NCI-H748 (cell line): ENCODE results near the gene COMP.

Experiments
- DNase-seq: peaks from one replicate; lab custom pipeline; 2025; ENCODE audit not compliant: unreplicated experiment; lab: John Stamatoyannopoulos, UW

COMP gene

DNA sequence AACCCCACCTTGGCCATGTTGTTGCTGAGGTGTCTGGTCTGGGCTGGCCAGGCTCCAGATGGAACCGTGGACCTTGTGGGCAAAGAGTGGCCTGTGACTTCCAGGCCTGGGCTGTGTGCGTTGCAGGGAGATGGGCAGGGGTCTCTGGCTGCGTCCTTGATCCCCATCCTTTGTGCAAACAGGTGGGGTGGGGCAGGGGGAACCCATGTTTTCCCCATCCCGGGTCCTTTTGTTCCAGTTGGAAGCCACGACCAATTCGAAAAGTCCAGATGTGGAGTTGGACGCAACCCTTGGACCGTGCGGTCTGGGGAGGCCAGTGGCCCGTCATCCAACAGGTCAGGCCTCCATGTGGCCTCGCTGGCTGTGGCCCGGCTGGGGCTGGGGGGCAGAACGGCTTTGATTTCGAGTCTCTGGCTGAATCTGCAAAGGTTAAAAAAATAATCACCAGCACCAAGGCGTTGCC is 13.1 kb upstream of the COMP start:
- no peak for DNase-seq

DNA sequence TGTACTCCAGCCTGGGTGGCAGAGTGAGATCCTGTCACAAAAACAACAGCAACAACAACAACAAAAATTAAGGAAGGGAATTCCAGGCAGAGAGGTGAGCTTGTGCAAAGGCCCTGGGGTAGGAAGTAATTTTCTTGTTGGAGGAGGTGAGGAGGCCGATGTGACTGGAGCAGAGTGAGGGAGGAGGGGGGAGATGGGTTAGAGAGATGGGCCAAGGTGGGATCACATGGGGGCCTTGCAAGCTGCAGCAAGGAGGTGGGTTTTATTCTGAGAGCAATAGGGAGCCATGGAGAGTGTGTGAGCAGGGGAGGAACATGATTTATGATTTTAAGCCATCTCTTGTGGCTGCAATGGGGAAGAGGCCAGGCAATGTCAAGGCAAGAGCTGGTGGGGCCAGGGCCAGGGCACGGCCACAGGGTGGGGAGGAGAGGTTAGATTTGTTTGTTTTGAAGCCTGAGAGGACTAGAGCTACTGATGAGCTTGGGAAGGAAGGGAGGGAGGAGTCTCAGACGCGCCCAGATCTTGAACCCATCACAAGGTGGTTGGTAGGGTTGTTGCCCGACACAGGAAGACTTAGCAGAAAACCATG is 12.5 kb upstream of the COMP start:
- DNase-seq, result no peak

DNA sequence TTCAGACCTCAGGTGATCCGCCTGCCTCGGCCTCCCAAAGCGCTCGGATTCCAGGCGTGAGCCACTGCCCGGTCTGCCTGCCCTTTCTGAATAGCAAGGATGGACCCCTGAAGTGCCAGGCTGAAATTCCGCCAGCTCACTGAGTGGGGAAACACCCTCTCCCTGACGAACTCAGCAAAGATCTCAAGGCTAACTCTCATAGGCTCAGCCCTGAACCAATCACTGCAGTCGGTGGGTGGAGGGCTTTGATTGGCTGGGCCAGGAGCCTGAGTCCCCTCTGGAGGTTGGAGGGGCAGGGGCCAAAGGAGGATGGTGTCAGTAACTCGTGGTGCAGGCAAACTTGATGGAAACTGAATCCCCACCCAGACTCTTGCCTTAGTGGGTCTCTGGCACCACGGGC is 11.2 kb upstream of the COMP start:
- DNase-seq, result peak; percentile 5

DNA sequence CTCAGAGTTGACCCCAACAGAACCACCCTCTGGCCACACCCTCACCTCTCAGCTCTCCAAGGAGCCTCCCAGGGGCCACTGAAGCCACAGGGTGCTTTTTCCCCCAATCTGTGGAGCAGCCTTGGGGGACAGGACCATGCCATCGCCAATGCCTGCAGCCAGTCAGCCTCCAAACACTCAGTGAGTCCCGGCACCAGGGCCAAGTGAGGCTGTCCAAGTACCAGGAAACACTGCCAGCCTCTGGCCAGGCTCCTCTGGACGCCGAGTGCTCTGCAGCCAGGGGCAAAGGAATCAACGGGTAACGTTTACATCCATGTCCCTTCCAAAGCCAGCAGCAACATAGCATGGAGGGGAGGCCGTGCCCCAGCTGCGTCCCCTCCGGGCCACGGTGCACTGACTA is 9.5 kb upstream of the COMP start:
- no peak for DNase-seq

DNA sequence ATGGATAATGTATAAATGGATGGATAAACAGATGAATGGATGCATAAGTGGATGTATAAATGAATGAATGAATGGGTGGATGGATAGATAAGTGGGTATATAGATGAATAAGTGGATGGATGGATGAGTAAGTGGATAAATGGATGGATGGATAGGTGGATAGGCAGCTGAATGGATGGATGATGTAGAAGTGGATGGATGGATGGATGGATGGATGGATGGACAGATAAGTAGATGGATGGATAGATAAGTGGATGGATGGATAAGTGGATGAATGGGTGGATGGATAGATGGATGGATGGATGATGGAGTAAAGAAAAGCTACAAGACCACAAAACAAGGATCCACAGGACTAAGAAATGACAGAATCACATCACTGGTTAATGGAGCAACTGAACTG is 9.0 kb upstream of the COMP start:
- DNase-seq, result no peak

DNA sequence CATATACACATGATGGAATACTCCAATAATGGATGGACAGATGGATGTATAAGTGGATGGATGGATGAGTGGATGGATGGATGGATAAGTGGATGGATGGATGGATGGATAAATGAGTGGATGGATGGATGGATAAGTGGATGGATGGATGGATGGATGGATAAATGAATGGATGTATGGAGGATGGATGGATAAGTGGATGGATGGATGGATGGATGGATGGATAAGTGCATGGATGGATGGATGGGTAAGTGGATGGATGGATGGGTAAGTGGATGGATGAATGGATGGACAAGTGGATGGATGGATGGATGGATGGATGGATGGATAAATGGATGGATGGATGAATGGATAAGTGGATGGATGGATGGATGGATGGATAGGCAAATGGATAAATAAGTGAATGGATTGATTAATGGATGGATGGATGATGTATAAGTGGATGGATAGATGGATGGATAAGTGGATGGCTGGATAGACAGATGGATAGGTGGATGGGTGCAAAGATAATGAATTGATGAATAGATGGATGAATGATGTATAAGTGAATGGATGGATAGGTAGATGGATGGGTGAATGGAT is 8.4 kb upstream of the COMP start:
- no peak for DNase-seq

DNA sequence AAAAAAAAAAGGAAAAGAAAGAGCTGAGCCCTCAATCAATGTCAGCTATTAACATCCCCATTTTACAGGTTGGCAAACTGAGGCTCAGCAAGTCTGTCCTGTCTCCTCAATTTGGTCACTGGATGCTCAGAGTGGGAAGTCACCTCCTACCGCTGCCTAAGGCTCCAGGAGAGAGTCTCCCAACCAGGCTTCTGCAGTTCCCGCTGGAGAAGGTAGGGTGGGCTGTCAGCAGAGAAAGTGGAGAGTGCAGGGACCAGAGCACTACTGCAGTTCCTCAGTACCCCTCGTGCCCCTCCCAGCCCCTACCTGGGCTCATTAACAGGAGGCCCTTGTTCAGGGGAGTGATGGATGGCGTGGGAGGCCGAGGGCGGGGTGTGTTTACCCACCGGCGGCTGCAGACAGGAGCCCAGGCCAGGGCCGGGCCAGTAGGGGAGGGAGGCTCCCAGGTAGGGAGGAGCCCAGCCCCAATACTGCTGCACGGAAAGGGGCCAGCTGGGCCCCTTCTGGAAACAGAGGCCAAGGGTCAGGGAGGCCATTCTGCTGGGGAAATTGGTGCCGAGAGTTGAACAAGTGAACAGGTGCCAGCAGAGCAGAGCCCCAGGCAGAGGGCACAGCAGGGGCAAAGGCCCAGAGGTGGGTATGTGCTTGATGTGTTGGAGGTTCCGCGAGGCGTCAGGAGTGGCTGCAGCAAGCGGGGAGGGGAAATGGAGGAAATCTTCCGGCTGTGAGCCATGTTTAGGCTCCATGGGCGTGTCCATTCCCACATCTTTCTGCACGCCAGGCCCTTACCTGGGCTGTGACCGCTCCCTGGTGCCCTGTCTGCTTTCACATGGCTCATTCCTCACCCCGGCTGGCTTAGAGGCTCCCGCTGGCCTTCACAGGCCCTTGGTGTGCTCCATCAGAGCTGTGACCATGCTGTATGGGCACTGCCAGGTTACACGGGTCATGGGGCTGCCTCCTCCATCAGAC is 7.6 kb upstream of the COMP start:
- peak; percentile 38 for DNase-seq

DNA sequence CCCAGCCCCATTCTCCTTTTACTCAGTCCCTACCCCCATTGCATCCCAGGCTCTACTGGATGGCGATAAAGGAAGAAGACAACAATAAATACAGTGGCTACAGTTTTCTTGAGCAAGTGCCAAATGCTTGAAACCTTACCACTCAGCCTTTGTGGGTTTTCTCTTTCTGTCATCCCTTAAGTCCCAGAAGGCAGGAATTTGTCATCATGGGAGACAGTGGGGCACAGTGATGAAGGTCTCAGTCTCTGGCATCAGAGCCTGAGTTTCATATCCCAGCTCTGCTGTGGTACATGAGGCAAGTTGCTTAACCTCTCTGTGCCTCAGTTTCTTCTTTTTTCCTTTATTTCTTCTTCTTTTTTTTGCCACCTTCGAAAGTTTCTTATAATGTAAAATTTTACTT is 5.1 kb upstream of the COMP start:
- no peak for DNase-seq

DNA sequence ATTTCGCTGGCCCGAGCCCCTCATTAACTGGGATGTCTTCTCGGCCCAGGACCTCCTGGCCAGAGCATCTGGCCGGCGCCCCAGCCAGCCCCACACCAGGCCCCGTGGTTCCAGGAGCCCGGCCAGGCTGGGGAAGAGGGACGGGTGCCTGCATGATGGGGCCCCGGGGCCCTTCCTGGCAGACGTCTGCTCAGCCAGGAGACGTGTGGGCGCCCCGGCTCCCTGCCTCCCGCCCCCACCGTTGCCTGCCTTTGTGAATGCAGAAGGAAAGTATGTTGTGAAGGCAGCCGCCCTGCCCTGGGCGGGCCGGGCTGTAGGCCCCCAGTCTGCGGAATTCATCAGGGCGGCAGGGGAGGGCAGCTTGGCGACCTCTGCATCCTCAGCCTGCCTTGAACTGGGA is 4.4 kb upstream of the COMP start:
- no peak for DNase-seq

DNA sequence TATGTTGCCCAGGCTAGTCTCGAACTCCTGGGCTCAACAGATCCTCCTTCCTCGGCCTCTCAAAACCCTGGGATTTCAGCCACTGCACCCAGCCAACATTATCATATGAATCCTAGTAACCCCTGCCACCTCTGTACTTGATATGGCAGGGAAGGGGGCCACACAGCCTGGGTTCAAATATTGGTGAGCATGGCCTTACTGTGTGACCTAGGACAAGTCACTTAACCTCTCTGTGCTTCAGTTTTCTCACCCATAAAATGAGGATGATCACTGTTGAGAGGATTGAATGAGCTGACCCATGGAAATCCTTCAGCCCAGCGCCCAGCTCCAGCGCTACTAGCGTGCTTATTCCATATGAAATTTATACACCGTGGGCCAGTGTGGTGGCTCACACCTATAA is 3.6 kb upstream of the COMP start:
- no peak for DNase-seq

DNA sequence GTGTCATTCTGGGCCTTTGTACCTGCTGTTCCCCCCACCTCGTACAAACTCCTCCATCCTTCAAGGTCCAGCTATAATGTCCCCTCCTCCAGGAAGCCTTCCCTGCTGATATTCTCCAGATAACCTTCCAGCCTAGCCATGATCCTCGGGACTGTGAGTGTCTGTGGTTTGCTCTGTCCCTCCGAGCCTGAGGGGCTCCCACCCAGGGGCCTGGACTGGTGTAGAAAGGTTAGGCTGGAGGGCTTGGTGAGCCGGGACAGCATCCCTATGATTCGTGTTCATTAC is 2.9 kb upstream of the COMP start:
- no peak for DNase-seq

DNA sequence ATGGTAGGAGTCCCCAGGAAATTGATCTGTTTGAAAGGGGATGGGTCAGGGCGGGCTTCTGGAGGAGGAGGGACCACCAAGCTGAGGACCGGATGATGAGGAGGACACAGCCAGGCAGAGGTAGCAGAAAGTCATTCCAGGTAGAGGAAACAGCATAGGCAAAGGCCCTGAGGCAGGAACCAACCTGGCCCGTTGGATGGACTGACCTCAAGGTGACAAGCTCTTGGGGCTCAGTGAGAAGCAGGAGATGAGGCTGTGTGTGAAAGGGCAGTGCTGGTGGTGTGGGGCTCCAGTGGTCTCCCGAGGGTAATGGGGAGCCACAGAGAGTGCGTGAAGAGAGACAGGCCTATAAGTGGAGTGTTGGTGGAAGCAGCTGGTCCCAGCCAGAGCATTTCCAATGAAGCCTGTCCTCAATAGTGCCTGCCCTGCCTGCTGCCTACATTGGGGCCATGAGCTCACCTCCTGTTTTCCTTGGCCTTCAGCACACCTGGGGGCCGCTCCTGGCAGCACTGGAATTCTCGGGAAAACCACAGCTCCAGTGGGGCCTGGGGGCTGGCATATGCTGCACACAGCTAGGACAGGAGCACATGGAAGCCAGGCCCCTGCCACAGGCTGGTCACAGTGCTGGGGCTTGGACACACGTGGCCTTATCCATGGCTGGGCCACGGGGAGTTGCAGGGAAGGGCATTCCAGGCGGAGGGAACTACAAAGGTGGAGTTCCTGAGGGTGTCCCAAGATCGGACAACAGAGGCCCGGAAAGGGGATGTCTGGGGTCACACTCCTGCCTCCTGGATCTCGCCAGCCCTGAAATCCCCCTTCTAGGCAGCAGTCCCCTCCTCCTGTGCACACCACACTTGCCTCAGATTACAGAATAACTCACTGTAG is 2.3 kb upstream of the COMP start:
- DNase-seq, result no peak

DNA sequence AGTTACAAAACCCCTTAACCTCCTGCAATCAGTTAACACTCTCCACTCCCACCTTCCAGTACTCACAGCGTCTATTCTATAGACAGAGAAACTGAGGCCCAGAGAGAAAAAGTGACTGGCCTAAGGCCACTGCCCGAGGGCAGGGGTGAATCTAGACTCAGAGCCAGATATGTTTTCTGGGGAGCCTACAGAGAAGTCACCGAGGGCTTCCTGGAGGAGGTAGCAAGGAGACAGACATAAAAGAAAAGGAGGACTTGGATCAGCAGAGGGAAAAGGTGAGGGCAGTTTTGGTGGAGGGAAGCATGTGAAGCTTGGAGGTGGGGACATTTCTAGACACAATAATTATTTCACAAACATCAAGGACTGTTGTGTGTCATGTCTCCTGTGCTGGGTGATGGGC is 1.6 kb upstream of the COMP start:
- DNase-seq, result no peak

DNA sequence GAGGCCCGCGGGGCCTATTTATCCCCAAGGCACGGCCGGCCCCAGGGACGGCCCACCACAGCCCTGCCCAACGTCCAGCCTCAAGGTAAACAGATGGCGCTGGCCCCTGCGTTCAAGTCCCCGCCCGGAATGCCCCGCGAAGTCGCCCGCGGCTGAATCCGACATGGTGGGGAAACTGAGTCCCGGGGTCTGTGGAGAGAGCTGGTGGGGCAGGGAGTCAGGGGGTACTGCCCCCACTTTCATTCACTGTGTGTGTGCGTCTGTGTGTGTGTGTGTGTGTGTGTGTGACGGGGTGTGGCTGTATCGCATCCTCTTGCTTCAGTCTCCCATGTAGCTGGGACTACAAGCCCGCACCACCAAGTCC is 192 bp upstream of the COMP start:
- DNase-seq, result no peak

DNA sequence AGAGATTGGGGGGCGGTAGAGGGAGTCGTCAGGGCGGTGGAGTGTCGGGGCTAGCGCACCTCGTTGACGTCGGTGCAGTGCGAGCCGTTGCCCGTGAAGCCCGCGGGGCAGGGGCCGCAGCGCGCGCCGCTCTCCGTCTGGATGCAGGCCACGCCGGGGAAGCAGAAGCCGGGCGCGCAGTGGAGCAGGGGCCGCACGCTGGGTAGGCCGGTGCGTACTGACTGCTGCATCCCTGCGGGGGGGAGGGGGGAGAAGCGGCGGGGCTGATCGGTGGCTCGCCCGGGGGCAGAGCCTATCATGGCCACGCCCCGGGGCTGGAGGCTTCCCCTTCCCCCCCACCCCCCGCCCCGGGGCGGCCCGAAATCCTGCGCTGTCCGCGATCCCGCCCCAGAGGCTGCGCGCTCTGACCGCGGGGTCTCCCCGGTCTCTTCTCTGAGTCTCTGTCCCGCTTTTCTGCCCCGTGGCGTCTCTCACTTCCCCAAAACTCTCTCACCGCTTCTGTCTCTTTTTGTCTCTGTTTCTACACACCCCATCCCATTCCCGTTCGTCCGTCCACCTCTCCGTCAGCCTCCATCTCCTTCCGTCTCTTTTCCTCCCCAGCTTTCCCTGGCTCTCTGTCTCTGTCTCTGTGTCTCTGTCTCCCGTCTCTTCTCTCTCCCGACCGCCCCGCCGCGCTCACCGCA is 1.1 kb downstream of the COMP start:
- peak; percentile 37 for DNase-seq

DNA sequence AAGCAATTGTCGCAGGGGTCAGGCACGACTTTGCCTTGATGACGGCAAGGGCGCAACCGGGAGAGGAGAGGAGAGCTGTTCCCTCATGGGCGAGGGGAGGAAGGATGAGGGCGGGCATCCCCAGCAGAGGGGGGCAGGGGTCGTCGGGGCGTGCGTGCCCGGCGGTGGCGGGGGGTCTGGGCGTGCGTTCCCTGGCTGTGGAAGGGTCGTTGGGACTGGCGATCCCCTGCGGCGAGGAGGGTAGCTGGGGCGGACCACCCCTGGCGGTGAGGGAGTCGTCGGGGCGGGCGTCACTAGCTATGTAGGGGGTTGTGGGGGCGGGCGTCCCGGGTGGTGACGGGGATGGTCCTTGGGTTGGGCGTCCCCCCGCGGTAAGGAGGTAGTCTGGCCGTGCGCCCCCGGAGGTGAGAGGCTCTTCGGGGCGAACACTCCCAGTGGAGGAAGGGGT is 1.7 kb downstream of the COMP start:
- peak; percentile 15 for DNase-seq

DNA sequence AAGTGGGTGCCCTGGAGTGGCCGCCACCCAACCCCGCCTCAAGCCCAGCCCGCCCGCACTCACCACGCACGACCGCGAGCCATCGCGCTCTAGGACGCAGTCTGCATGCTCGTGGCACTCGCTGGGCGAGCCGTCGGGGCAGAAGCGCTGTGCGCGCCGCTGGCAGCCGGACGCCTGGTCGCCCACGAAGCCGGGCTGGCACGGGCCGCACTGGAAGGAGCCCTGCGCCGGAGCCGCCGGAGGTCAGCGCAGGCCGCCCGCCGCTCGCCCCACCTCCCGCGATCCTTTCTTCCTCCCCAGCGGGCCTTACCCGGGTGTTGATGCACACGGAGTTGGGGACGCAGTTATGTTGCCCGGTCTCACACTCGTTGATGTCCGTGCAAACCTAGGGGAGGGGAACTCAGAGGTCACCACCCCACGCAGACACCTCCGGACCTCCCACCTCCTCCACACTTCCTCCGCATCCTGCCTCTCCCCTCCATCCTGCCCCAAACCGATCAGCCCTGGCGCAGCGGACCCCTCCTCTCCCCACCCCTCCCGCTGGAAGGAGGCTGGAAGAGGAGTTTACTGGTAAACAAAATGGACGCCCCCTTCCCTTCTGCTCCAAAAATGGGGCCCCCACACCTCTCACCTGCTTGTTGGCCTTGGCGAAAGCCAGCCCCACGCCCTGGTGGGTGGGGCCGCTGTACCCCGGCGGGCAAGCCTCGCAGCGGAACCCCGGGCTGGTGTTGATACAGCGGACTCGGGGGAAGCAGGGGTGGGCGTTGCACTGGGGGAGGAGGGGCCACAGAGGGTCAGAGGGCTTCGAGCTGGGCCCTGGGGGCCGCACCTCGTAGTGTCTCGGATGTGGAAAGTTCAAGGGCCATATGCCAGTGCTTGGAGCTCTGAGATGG is 2.3 kb downstream of the COMP start:
- DNase-seq, result no peak

DNA sequence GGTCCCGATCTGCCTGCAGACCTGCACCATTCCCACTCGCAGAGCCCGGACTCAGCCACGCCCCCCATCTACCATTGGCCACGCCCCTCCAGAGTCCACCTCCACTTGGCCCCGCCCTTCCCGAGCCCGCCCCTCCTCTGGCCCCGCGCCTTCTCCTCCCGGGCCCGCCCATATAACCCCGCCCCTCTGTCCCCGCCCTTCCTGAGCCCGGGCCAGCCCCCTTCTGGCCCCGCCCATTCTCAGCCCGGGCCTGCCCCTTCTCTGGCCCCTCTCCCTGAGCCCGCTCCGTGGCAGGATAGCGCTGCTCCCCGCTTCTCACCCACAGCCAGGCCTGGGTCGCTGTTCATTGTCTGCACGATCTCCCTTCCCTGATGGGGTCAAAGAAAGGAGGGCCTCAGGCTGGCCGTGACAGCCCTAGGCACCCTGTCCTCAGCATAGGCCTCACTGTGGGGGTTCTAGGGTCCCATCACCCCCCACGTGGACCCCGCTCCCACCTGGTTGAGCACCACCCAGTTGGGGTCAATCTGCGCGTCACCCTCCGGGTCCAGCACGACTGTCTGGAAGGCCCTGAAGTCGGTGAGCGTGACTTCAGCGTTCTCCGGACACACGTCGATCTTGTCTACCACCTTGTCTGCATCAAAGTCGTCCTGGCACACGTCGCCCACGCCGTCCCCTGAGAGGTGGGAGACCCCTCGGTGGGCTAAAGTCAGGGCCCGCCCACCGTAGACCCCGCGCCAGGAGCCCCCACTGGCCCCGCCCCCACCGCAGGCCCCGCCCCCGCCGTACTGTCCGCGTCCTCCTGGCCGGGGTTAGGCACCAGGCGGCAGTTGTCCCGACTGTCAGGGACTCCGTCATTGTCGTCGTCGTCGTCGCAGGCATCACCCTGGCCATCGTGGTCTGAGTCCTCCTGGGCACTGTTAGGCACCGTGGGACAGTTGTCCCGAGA is 5.7 kb downstream of the COMP start:
- peak; percentile 71 for DNase-seq

DNA sequence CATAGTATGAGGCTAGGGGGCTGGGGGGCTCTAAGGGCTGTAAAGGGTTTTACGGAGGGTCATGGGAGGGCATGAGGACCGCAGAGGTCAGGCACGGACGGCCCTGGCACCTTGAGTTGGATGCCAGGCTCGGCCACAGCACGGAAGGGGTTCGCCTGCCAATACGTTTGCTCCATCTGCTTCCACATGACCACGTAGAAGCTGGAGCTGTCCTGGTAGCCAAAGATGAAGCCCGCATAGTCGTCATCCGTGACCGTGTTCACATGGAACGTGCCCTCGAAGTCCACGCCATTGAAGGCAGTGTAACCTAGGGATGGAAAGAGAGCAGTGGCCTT is 6.4 kb downstream of the COMP start:
- peak; percentile 39 for DNase-seq
